ENCODE measurements around the gene VIPR2.

Gene VIPR2

GRCh38 chr7:159030490-159031134, 114.1 kb downstream of the VIPR2 start:
- no peak for TF ChIP-seq ZFX (IDR thresholded peaks at IDR 0.05)
- TF ChIP-seq, protein P1, sequence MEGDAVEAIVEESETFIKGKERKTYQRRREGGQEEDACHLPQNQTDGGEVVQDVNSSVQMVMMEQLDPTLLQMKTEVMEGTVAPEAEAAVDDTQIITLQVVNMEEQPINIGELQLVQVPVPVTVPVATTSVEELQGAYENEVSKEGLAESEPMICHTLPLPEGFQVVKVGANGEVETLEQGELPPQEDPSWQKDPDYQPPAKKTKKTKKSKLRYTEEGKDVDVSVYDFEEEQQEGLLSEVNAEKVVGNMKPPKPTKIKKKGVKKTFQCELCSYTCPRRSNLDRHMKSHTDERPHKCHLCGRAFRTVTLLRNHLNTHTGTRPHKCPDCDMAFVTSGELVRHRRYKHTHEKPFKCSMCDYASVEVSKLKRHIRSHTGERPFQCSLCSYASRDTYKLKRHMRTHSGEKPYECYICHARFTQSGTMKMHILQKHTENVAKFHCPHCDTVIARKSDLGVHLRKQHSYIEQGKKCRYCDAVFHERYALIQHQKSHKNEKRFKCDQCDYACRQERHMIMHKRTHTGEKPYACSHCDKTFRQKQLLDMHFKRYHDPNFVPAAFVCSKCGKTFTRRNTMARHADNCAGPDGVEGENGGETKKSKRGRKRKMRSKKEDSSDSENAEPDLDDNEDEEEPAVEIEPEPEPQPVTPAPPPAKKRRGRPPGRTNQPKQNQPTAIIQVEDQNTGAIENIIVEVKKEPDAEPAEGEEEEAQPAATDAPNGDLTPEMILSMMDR (conservative IDR thresholded peaks at IDR 0.05), result no peak
- no peak overlapping the region for H3K27ac ChIP-seq

DNA sequence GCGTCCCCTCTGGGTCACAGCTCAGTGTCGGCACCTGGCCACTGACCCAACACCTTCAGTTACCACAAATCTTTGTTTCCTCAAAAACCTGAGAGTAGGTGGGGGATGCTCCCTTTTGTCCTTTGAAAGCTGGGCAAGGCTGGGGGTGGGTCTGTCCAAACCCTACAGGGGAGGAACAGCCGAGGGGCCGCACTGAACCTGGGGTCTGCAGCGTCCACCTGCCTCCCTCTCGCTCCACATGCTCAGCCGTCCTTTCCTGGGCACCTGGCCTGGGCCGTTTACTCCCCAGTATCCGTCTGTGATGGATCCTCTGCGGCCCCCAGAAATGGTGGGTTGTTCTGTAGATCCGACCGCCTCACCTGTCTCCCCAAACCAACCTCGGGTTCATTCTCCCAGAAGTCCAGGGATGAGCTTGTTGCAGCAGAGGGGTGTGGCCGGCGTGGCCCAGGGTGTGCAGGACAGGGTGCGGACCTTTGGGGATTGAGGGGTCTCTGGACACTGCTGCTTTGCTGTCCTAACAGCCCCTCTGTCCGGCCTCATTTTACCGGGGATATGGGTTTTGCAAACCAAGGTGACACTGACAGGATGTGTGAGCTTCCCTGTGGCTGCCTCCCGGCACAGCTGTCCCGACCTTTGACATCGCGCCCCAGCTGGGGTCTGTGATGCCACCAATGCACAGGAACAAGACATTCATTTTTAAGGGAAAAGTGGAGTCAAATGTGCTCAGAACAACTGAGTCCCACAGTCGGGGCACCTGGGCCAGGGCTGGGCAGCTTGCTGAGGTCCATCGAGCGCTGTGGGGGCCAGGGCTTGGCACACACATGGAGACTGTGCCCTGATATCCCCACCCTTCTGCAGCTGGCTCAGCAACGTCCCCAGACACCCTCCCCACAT, 115.9 kb downstream of the VIPR2 start:
- H3K27ac ChIP-seq, result no peak overlapping the region
- TF ChIP-seq ZFX (IDR thresholded peaks at IDR 0.05), result no peak
- TF ChIP-seq, protein P1 (conservative IDR thresholded peaks at IDR 0.05), result no peak

- no peak overlapping the region for H3K27ac ChIP-seq
- TF ChIP-seq, protein P1 (conservative IDR thresholded peaks at IDR 0.05), result no peak
- TF ChIP-seq ZFX (IDR thresholded peaks at IDR 0.05), result no peak
These were observed 116.7 kb downstream of the VIPR2 start for GRCh38 chr7:159027789-159028507.

DNA sequence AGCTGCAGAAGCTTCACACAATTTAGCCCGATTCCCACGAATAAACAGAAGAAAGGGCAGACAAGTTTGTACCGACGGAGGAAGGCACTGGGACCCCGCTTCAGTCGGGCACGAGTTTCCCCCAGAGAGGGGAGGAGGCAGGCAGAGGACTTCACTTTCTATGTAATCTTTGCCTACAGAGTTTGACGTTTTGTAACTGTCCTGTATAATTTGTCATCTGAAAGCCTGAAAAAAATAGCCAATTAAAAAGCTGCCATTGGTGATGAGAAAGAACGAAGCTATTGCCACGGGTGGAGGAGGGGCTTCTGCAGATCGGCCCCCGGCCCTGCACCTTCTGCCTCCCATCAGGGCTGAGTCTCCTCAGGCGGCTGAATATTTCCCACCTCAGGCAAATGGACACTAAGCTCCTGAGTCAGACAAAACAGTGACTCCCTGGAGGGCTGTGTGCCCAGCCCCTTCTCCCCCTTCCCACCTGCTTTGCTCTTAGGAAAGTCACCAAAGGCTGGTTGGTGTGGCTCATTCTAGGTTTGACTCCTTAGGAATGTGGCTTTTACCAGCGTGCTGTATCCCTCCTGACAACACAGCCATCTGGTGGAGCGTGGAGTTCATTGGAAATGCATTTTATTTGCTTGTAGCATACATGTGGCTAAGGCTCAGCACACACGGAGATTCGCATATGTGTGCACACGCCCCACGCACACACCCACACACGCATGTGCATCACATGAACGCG, 117.4 kb downstream of the VIPR2 start:
- no peak for TF ChIP-seq ZFX (IDR thresholded peaks at IDR 0.05)
- TF ChIP-seq, protein P1 (conservative IDR thresholded peaks at IDR 0.05), result no peak

DNA sequence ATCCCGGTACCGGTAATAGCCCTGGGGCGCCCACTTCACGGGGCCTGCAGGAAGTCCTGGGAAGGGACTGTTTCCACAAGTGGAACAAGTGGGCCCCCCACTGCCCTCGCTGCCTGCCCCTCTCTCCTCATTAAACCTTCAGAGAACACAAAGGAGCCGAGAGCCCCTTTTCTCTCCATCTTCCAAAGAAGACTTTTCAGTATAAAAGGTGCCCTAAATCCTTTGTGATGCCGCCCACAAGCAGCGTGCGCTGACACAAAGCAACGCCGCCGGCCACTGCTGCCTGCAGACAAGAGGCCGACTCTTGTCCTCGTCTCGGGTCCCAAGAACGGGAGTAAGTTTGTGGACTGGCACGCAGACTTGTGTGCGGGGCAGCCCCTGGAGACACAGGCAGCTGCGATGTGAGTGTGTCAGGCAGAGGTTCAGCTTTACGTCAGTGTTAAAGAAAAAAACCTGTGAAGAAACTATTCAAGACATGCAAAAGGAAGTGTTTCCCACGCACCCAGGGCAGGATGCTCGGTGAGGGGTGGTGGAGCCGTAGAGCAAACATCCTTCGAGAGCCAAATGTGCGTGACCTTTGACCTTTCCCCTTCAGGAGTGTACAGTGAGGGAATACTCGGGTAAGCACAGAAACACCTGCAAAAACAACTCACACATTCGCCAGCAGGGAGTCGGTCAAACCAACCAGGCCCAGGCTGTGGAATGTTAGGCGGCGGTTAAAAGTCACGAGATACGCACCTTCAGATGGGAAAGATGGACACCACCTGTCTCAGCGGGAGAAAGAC, 118.2 kb downstream of the VIPR2 start:
- H3K27ac ChIP-seq, result no peak overlapping the region
- TF ChIP-seq, protein P1 (conservative IDR thresholded peaks at IDR 0.05), result no peak
- no peak for TF ChIP-seq ZFX (IDR thresholded peaks at IDR 0.05)

More for the DNA sequence above, 117.4 kb downstream of the VIPR2 start:
- no peak overlapping the region for H3K27ac ChIP-seq

DNA sequence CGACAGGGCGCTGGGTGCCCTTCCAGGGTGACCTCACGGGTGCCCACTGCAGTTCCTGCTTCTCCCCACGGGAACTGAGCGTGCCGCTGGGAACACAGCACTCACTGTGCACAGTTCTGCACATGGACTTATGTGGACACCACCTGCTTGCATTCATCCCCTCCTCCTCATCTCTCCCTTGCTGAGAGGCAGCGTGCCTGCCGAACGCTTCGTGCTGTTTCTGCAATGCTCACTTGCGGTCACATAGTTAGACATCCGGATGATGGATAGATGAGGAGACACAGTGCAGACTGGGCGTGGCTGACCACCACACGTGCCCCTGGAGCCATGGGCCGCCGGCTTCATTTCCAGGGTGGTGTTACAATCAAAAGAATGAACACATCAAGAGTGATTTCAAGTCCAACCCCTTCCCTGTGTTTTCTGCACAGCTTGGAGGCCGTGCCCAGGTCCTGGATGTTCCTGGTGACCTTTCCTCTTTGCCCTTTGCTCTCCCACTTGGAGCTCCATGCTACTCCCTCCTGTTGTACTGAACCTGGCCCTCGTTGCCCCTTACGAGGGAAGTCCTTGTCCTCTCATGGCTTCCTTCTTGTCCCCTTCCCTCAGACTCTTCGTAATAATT, 119.4 kb downstream of the VIPR2 start:
- H3K27ac ChIP-seq, result no peak overlapping the region
- TF ChIP-seq, protein P1 (conservative IDR thresholded peaks at IDR 0.05), result no peak
- TF ChIP-seq ZFX (IDR thresholded peaks at IDR 0.05), result no peak
